GM21786 (cell line): ENCODE measurements around the gene BSX.

Source experiments
- ATAC-seq: cut with Tn5 transposase; IDR thresholded peaks from one replicate; pipeline ENCODE4 v1.9.1; 2021; ENCODE audit not compliant: unreplicated experiment

BSX gene

DNA sequence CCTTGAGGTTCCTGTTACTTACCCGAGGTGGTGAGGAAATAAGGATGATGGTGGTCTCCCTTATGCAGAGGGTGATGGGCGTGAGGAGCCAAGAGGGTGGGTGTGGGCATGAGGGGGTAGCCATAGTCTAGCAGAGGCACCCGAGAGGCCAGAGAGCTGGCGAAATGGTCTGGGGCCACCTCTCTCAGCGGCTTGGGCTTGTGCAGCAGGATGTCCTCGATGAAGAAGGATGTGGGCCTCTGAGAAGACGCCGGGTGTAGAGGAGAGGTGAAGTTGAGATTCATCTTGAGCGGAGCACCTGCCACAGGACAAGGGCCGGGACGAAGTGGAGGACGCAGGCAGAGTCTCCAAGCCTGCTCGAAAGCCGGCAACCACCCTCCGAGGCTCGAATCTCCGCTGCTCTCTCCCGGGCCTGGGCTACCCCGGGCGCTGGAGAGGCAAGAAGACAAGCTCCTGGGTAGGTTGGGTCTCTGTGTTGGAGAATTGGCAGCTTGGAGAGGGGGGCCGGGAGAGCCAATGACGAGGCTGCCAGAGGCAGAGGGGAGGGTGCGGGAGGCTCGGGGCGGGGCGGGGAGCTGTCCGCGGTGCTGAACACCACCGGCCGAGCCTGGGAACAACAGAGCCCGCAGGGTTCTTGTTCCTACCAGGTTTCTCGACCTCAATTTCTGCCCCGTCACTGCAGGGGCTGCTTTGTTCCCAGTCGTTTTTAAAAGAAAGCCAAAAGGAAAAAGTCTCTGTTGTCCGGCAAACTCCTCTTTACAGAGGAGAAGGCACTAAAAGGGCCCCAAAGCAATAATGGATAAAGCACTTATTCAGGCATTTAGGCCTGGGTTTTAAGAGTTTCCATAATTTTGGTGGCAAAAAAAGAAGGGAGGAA, at the start of gene BSX:
TSS of gene BSX (minus strand) at position 447 of the 877 bp plus-strand sequence. CDS start at position 284, 163 bp downstream.
- no peak for ATAC-seq

GRCh38 chr11:123030517-123030916, 48.9 kb upstream of the BSX start:
- no peak for ATAC-seq

DNA sequence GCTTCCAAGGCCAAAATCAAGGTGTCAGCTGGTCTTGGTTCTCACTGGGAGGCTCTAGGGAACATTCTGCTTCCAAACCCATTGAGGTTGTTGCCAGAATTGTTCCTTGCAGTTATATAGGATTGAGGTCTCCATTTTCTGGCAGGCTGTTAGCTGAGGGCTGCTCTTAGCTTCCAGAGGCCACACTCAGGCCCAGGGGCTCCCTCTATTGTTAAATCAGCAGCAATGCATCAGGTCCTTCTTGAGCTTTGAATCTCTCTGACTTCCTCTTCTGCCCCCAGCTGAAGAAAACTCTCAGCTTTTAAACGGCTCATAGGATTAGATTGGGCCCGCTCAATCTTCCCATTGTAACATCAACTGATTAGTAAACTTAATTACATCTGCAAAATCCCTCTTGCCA, 39.3 kb upstream of the BSX start:
- ATAC-seq = no peak

DNA sequence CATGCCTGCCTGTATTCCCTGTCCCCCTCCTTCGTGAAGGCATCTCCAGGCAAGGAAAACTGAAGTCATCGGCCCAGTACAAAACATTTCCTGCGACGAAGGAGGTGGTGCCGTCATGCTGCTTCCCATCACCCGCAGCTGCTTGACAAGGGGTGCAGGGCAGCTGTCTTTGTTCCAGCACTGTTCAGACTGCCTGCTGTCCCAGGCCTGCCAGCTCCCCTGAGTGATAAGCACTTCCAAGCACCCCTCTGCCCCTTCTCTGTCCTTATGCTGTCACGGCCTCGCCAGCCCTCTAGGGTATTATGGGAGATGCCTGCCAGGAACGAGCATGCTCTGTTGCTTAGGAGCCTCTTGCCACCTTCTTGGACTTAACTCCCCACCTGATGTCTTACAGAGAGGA, 37.1 kb upstream of the BSX start:
- ATAC-seq = no peak

GRCh38 chr11:123011510-123011909, 29.9 kb upstream of the BSX start:
- ATAC-seq = no peak

DNA sequence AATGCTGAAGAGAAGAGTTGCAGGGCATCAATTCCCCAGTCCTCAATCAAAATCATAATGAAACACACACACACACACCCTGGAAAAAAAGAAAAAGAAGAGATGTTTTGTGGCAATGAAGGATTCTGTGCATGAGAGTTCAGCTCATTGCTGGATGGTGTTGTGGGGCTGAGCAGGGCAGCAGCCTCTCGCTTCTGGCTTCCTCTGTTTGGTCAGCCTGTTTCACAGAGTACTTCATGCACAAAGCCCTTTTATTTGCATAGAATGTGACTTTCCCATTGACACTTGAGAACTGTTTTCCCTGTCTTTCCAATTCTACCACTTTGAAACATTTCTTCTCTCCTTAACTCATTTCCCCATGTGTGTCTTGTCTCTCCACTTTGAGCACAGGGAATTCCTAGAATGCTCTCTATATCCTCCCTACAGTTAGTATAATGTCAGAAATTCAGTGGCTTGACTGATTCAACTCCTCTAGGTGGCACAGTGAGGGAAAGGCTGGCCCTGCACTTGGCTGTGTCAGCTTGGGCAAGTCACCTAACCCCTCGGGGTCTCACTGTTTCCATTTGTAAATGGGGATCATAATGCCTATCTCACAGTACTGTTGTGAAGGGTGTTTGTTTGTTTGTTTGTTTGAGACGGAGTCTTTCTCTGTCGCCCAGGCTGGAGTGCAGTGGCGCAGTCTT, 25.4 kb upstream of the BSX start:
- no peak for ATAC-seq

DNA sequence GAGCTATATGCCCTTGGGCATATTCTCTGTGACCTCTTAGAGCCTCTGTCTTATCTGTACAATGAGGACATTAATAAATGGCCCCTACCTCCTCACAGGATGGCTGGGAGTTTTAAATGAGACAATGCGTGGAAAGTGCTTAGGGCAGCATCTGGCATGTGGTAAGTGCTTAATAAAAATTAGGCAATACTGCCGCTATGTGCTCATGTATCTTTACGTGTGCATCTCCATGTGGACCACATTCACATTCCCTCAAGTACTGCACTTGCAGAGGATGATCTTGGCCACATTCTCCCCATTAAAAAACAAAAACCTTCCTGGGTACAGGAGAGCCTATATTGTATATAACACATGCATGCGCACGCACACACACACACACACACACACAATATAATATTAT, 19.1 kb upstream of the BSX start:
- ATAC-seq = no peak

DNA sequence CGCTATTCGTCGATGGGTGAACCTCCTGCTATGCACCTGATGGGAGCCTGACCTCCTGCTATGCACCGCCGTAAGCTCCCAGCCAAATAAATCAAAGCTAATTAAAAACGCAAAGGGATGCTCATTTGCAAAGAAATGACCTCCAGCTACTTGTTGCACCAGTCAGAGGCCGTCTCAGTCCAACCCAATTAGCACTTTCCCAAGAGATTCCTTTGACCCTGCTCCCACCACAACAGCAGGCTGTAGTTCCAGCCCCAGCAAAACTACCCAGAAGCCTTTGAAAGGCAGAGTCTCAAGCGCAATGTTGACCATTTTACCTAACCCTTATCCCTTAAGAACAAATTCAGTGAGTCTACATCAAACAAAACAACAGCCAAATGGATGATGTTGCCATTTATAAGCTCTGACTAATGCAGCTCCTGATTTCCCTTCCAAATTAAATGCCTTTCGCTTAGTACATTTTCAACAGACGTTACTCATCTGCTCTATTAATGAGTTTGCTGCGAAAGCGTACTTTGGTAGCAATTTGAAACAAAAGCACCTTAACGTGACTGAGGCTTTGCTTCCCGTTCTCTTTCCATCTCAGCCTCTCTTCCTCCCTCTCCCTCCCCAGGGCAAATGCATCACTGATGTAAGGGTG, 17.2 kb upstream of the BSX start:
- no peak for ATAC-seq

DNA sequence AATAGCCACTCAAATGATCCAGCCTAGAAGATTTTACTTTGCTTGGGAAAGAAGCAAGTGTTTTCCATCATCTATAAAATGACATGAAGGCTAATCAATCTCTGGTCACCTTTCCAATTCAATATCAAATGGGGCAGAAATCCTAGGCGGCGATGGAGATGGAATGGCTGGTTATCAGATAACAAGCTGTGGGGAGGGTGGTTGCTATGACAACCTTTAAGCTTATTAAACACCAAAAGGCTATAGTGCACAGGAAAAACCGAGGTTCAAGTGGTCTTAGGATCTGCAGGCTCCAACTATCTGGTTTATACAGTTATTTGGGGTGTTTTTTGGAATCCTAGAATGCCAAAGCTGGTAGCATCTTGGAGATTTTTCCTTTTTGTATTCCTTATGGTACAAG, 13.9 kb upstream of the BSX start:
- ATAC-seq = no peak

- ATAC-seq = no peak
Observed at GRCh38 chr11:122984186-122985011, 2.8 kb upstream of the BSX start.

DNA sequence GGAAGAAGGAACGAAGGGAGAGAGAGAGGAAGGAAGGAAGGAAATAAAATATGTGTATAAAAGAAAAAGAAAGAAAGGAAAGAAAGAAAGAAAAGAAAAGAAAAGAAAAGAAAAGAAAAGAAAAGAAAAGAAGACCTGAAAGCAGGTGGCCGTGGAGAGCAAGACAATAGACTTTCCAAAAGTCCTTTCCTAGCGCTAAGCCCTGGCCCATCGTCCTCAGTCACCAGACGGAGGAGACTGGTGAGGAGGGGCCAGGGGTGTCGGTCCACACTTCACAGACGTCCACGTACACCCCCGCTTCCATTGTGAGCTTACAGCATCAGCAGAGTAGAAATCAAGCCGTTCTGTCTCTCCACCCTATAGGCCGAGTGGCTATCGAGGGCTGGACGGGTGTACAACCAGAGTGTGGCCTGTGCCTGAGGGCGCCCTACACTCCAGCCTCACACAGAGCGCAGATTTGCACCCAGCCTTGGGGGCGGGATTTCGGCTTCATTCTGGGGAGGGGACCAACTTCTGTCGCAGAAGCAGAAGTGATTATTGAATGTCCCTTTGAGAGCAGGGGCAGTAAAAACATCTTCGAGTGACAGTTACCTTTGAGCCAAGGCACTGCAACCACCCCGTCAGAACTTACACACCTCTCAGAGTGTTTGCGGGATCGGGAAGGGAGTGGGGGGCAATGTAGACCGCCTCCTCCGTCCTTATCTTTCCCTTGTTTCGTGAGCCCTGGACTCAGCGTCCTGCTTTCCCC, 2.0 kb upstream of the BSX start:
- no peak for ATAC-seq

DNA sequence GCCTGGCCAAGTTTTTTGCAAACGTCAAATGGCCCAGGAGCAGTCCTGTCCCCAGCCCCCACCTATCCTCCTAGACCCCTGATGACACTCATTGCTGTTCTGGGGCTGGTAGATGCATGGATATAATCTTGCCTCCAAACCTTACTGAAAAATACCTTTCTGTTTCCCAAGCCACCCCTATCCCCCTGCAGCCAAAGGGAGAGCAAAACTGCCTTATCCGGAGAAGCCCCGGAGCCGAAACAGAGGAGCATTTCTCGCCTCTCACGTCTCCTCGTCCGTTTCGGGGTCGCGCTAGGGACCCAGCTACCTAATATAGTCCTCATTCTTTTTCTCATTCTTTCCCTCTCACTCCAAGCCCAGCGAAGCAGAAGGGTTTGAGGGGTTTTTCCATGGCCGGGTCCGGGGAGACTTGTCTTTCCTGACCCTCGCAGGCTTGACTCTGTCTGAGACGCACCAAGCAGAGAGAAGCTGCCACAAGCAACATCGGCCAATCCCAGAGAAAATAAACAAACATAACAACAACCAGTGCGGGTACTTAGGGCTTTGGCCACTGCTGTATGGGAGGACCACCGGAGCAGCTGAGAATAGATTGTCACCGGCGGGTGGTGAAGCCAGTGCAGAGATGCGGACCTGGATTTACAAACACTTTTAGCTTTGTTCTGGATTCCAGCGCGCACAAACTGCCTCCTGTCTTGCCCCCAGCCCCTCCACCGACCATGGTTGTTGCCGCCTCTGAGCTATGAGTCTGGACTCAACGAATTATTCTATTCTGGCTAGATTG, 1.6 kb downstream of the BSX start:
- no peak for ATAC-seq

GRCh38 chr11:122979103-122979814, 2.4 kb downstream of the BSX start:
- no peak for ATAC-seq

DNA sequence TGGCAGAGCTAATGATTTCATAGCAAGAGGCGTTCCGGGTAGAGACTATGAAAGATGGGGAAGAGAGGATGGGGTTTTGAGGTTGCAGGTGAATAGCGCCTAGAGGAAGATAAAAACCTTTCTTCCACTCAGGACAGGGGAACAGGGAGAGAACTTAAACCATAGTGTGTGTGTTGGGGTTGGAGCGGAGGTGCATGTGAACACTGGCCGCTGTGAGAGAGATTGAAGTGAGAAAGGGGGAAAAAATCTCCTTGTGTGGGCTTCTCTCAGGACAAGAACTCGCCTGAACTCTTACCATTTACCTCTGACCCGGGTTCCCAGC, 3.4 kb downstream of the BSX start:
- no peak for ATAC-seq

DNA sequence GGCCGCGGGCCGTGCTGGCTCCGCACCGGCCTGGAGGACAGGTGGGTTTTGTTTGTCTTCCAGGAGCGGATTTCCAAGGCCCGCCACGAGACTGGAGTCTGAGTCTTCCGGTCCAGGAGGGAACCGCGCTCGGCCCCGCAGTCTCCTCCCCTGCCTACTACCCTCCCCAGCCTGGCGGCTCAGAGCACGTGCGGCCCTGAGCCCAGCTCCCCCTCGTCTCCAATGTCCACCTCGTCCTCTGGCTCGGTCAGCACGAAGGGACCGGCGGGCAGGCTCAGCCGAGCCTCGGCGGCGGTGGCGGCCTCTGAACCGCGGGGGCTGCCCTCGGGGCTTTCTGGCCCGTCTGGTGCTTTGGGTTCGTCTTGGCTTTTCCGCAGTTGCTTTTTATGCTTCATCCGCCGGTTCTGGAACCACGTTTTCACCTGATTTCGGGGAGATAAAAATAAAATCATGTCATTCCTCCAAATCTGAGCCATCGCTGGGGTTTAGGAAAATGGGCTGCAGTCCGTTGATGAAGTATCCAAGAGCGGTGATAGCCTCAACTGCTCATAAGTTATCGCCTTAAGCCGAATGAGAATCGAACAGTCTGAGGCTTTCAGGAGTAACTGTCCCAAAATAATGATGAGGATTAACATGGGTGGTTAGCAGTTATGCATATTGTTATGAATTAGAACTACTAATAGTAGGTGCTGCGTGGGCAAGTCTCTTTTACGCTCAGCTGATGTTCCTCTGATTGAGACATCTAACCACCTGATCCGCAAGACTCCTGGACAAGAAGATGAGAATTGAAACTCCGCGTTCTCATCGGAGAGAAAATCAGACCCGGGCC, 4.0 kb downstream of the BSX start:
- no peak for ATAC-seq

DNA sequence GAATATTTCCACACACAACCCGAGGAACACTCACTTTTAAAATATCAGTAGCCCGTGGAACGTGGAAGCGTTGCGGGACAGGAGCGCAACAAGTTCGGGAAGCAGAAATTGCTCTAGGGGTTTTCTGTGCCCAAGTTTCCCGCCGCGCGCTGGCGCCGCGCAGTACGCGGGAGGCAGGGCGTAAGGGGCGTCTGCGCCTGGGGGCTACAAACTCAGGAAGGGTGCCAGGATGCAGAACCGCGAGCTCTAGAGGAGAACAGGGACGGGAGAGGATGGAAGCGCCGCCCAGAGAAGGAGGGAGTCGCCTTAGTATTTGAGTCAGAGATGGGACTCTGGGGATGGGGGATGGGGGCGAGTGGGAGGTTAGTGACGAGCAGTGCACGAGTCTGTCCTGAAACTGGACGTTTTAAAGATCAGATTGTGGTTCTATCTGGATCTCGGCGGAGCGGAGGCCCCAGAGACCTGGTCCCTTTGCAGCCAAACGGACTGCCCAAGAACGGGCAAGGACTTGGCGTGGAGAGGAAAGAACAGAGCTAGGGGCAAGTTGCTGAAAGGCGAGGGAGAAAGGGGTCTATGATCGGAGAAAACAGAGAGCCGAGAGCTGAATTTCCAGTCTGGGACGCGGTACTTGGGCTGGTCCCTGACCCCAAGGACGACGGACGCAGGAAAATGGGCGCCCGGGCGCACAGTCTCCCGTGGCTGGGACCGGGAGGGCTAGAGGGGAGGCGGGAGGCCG, 4.7 kb downstream of the BSX start:
- no peak for ATAC-seq

GRCh38 chr11:122976061-122976733, 5.4 kb downstream of the BSX start:
- ATAC-seq = no peak
